Fibroblast of the aortic adventitia (primary cell): ENCODE data around the gene NOS3. TPM values are rescaled to one million over a fixed set of nuclear protein-coding genes. Genes with fewer than 3 reads are reported as not detected.
A peak's percentile ranks its signal among the peaks of the same experiment; 100 is the strongest.

Source experiments
- DNase-seq: peaks from one replicate; pipeline ENCODE4 v3.0.0-alpha.2; 2010; ENCODE audit warnings: low read depth
- H3K4me3 ChIP-seq: 2 replicates; pipeline ENCODE4 v1.5.1; 2011; ENCODE audit warnings: low read depth, mild to moderate bottlenecking, control low read depth, low read length, moderate library complexity
- total RNA-seq: library from RNA; depleted of rRNA; stranded (reverse); fragments of >200 nt; gene quantifications from 2 replicates; pipeline ENCODE4 v1.2.3, GENCODE V29; 2012; ENCODE audit warnings: low replicate concordance
- TF ChIP-seq, protein P1 (sequence below): IDR thresholded peaks from 2 replicates; pipeline ENCODE4 v1.5.1; 2011; ENCODE audit warnings: mild to moderate bottlenecking, low read length, control low read depth, inconsistent platforms; ENCODE audit not compliant: insufficient read depth

The NOS3 gene
- total RNA-seq, 1 donor = 0.36 TPM

- H3K4me3 ChIP-seq = no peak overlapping the region
- no peak for DNase-seq
- TF ChIP-seq, protein P1, sequence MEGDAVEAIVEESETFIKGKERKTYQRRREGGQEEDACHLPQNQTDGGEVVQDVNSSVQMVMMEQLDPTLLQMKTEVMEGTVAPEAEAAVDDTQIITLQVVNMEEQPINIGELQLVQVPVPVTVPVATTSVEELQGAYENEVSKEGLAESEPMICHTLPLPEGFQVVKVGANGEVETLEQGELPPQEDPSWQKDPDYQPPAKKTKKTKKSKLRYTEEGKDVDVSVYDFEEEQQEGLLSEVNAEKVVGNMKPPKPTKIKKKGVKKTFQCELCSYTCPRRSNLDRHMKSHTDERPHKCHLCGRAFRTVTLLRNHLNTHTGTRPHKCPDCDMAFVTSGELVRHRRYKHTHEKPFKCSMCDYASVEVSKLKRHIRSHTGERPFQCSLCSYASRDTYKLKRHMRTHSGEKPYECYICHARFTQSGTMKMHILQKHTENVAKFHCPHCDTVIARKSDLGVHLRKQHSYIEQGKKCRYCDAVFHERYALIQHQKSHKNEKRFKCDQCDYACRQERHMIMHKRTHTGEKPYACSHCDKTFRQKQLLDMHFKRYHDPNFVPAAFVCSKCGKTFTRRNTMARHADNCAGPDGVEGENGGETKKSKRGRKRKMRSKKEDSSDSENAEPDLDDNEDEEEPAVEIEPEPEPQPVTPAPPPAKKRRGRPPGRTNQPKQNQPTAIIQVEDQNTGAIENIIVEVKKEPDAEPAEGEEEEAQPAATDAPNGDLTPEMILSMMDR = no peak
Measured at GRCh38 chr7:151056283-151056665, 65.5 kb downstream of the NOS3 start.

- H3K4me3 ChIP-seq = peak overlapping the region; percentile 94
- no peak for DNase-seq
- TF ChIP-seq, protein P1 = no peak
Measured at GRCh38 chr7:151056666-151057505, 66.1 kb downstream of the NOS3 start.

- H3K4me3 ChIP-seq = peak within 1 kb of the TSS; percentile 94
- no peak for DNase-seq
- TF ChIP-seq, protein P1 = no peak
Measured at GRCh38 chr7:151057506-151057988, 66.7 kb downstream of the NOS3 start, which contains the start of gene CDK5. CDK5 (minus strand) TSS chr7:151057897; CDS start chr7:151057848, 49 bp downstream.

DNA sequence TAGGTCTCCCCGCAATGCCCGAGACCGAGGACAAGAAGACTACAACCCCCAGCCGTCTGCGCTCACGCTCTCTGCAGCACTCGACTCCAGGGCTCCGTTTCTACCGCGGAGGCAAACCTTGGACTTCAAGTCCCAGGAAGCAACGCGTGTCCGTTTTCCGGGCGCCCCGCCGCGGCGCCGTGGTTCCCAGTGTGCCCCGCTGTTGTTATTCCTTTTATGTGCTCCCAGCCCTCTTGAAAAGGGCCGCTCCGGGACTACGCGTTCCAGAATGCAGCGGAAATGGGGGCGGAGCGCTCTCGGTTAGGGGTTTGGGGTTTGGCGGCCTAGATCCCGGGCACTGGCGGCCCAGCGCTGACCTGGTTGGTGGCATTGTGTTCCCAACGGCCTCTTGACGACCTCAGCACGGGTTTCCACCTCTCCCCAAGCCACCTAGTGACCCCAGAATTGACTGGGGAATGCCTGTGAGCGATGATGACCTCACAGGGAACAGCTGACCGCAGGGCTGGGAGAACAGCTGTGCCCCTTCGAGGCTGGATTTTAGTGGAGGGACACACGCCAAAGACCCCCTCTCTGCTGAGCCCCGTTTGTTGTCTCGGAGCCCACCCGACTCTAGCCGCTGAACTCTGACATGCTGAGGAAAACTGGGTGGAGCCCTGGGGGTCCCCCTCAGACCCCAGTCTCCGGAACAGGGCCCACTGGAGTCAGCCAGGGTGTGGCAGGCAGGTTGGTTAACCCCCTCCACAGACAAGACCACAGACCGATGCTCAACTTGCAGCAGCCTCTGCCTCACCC is 67.4 kb downstream of the NOS3 start:
- peak overlapping the region; percentile 82 for H3K4me3 ChIP-seq
- TF ChIP-seq, protein P1 = no peak
- peak; percentile 100 for DNase-seq

- H3K4me3 ChIP-seq = peak overlapping the region; percentile 82
- TF ChIP-seq, protein P1 = no peak
- peak; percentile 32 for DNase-seq
Measured at GRCh38 chr7:151058781-151059366, 68.1 kb downstream of the NOS3 start.

DNA sequence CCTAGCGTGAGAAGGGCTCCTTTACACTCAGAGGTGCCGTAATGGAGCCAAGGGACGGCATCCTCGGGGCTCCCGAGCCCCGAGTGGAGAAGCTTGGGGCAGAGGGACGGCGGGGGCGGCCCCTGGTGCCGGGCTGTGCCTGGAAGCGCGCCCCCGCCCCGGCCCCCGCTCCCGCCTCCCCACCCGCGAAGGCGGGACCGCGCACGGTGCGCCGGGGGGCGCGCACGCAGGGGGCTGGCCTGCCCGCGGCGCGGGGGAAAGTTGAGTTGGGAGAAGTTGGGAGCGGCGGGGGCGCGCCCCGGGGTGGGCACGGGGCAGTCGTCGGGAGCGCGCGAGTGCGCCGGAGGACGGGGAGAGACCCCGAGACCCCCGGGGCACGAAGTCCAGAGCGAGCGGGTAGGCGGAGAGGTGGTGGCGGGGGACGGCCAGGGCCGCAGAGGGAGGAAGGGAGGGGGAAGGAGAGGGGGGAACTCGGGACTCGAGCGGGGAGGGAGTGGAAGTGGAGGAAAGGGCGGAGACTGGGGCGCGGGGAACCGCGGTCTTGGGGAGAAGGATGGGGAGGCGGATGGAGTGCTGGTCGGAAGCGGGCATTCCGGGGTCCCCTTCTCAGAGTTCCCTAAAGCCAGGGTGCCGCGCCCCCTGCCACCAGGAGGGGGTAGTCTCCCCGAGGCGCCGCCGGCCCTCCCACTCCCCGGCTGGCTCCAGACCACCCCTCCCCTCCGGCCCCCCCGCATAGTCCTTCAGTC is 68.7 kb downstream of the NOS3 start, which contains the start of gene SLC4A2:
Gene SLC4A2, plus strand, starts transcription at position 223 of the 746 bp plus-strand sequence. CDS start 2,399 bp downstream, outside the sequence.
- peak within 1 kb of the TSS; percentile 82 for H3K4me3 ChIP-seq
- peak; percentile 56 for DNase-seq
- TF ChIP-seq, protein P1 = peak; percentile 58
